Measurements from ENCODE around the gene MYOM3.

GRCh38 chr1:24045771-24046170 is 66.2 kb downstream of the MYOM3 start:
- TF ChIP-seq TEAD2 (CRISPR knock-in tag; IDR thresholded peaks at IDR 0.05) (no peak), SALL2 (CRISPR knock-in tag; IDR thresholded peaks at IDR 0.05) (no peak), NFRKB (IDR thresholded peaks at IDR 0.05) (no peak), ZNF292 (CRISPR knock-in tag; IDR thresholded peaks at IDR 0.05; ENCODE audit: borderline replicate concordance, low read depth) (no peak), ADNP (CRISPR knock-in tag; IDR thresholded peaks at IDR 0.05) (no peak), MAFF (IDR thresholded peaks at IDR 0.05; ENCODE audit: low read depth, low read length) (no peak)
- TF ChIP-seq, protein P1, sequence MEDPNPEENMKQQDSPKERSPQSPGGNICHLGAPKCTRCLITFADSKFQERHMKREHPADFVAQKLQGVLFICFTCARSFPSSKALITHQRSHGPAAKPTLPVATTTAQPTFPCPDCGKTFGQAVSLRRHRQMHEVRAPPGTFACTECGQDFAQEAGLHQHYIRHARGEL (CRISPR knock-in tag; IDR thresholded peaks at IDR 0.05): no peak

Data from HepG2 (cell line).